Thyroid gland (tissue), 4 donors: ENCODE data around the gene SHROOM3.

ENCODE experiments used
- POLR2A ChIP-seq, 2 donors: fragments of 450-650 bp; IDR thresholded peaks; one replicate each; pipeline ENCODE4 v1.6.1; 2017; ENCODE audit warnings: antibody characterized with exemption in 2 of 2, mild to moderate bottlenecking in 2 of 2, moderate library complexity in 1 of 2
- TF ChIP-seq, protein P1 (sequence below), 6 experiments: fragments of 200-600 bp in 3 of 6; fragments of 450-650 bp in 3 of 6; sonication (generic) in 3 of 6; IDR thresholded peaks; one replicate each; pipeline ENCODE4 v1.5.1; 2016 to 2019; ENCODE audit warnings: antibody characterized with exemption in 6 of 6, mild to moderate bottlenecking in 2 of 6, inconsistent platforms in 1 of 6, moderate library complexity in 1 of 6

DNA sequence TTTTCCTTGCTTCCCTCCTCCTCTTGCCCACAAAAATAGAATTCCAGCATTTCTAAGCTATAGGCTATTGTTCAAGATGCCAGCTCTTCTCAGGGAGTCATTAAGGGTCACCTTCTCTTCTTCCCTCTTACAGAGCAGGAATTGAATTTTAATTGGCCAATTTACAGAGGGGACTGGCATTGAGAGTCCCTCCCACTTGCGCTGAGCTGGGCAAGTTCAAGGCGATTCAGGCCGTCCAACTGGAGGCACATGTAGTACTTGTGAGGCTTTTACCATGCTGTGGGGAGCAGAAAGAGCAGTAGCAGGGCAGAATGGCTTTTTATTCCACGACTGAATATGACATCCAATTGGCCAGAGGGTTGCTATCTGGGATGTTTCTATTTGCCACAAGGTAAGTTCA is 281.0 kb downstream of the SHROOM3 start:
- TF ChIP-seq, protein P1, sequence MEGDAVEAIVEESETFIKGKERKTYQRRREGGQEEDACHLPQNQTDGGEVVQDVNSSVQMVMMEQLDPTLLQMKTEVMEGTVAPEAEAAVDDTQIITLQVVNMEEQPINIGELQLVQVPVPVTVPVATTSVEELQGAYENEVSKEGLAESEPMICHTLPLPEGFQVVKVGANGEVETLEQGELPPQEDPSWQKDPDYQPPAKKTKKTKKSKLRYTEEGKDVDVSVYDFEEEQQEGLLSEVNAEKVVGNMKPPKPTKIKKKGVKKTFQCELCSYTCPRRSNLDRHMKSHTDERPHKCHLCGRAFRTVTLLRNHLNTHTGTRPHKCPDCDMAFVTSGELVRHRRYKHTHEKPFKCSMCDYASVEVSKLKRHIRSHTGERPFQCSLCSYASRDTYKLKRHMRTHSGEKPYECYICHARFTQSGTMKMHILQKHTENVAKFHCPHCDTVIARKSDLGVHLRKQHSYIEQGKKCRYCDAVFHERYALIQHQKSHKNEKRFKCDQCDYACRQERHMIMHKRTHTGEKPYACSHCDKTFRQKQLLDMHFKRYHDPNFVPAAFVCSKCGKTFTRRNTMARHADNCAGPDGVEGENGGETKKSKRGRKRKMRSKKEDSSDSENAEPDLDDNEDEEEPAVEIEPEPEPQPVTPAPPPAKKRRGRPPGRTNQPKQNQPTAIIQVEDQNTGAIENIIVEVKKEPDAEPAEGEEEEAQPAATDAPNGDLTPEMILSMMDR (IDR thresholded peaks at IDR 0.05): no peak
- no peak for TF ChIP-seq POLR2A (IDR thresholded peaks at IDR 0.05)
